Measurements from ENCODE around the gene LGALS7. TPM values are rescaled to one million over a fixed set of nuclear protein-coding genes. Genes with fewer than 3 reads are reported as not detected.
"Not testable (repeated sequence)": the region's sequence is repeated elsewhere in the genome, so short reads cannot be mapped to it uniquely, and the experiment has no call there.

Gene LGALS7
- total RNA-seq, 1 donor from 2014 or later = not detected

GRCh38 chr19:38759590-38760003 is 13.7 kb downstream of the LGALS7 start:
- no peak overlapping the region for H3K27ac ChIP-seq (ENCODE audit: low read depth, low read length)
- no peaks in the 10 kb centered on the region for H3K9me3 Mint-ChIP-seq (ENCODE audit: unreplicated experiment)
- no peaks in the 10 kb centered on the region for H4K20me1 ChIP-seq (ENCODE audit: insufficient read depth, low read length)
- no peaks in the 10 kb centered on the region for H3K79me2 ChIP-seq (ENCODE audit: insufficient read depth, low read length)
- H3K9me3 ChIP-seq (ENCODE audit: insufficient read depth, low read depth, low read length) = no peaks in the 10 kb centered on the region
- H3K4me1 ChIP-seq (ENCODE audit: insufficient read depth, low read length) = no peaks in the 10 kb centered on the region
- no peaks in the 10 kb centered on the region for H3K27me3 ChIP-seq (ENCODE audit: insufficient read depth, low read length)
- TF ChIP-seq CTCF (IDR thresholded peaks at IDR 0.05; ENCODE audit: insufficient read depth, low read depth, low read length) = no peak
- TF ChIP-seq EZH2 (IDR thresholded peaks at IDR 0.05; ENCODE audit: insufficient read depth, low read length) = no peak
- FAIRE-seq (no peak), DNase-seq (ENCODE audit: low read depth) (no peak)
- H3K27me3 Mint-ChIP-seq (ENCODE audit: low read depth, unreplicated experiment) = no peaks in the 10 kb centered on the region
- no peak overlapping the region for H3K9ac ChIP-seq (ENCODE audit: low read length)
- no peaks in the 10 kb centered on the region for H3K4me1 Mint-ChIP-seq (ENCODE audit: low read depth, unreplicated experiment)
- H3K27ac Mint-ChIP-seq (ENCODE audit: unreplicated experiment) = no peak overlapping the region
- H3K36me3 Mint-ChIP-seq (ENCODE audit: low read depth, unreplicated experiment) = peaks cover 2% of the 10 kb centered on the region
- H3K36me3 ChIP-seq (ENCODE audit: insufficient read depth, low read length) = no peaks in the 10 kb centered on the region
- H2AFZ ChIP-seq (ENCODE audit: low read depth, low read length) = no peak overlapping the region
- no peak overlapping the region for H3K4me3 ChIP-seq (ENCODE audit: insufficient read depth, low read depth, low read length)
- no peak overlapping the region for H3K4me3 Mint-ChIP-seq (ENCODE audit: unreplicated experiment)
- H3K4me2 ChIP-seq (ENCODE audit: low read length) = no peak overlapping the region

DNA sequence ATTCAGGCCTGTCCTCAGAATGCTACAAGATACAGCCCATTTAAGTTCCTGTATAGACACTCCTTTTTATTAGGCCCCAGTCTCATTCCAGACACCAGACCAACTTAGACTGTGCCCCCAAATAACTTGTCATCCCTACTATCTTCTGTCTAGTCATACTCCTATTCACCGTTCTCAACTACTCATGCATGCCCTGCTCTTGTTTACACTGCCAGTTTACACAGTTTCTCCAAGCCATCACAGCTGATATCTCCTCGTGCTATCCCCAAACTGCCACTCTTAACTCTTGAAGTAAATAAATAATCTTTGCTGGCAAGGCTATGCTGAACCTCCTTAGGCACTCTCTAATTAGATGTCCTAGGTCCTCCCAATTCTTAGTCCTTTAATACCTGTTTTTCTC is 19.1 kb downstream of the LGALS7 start:
- not testable (repeated sequence) for H3K9me3 Mint-ChIP-seq (ENCODE audit: unreplicated experiment); H4K20me1 ChIP-seq (ENCODE audit: insufficient read depth, low read length); H3K4me3 ChIP-seq (ENCODE audit: insufficient read depth, low read depth, low read length); H2AFZ ChIP-seq (ENCODE audit: low read depth, low read length); H3K9ac ChIP-seq (ENCODE audit: low read length); H3K4me2 ChIP-seq (ENCODE audit: low read length); H3K4me3 Mint-ChIP-seq (ENCODE audit: unreplicated experiment); H3K4me1 ChIP-seq (ENCODE audit: insufficient read depth, low read length); DNase-seq (ENCODE audit: low read depth); H3K79me2 ChIP-seq (ENCODE audit: insufficient read depth, low read length); H3K36me3 ChIP-seq (ENCODE audit: insufficient read depth, low read length); H3K27ac ChIP-seq (ENCODE audit: low read depth, low read length); H3K9me3 ChIP-seq (ENCODE audit: insufficient read depth, low read depth, low read length); FAIRE-seq; H3K27me3 ChIP-seq (ENCODE audit: insufficient read depth, low read length); H3K27ac Mint-ChIP-seq (ENCODE audit: unreplicated experiment); H3K4me1 Mint-ChIP-seq (ENCODE audit: low read depth, unreplicated experiment); H3K36me3 Mint-ChIP-seq (ENCODE audit: low read depth, unreplicated experiment)
- peaks cover 15% of the 10 kb centered on the region for H3K27me3 Mint-ChIP-seq (ENCODE audit: low read depth, unreplicated experiment)

DNA sequence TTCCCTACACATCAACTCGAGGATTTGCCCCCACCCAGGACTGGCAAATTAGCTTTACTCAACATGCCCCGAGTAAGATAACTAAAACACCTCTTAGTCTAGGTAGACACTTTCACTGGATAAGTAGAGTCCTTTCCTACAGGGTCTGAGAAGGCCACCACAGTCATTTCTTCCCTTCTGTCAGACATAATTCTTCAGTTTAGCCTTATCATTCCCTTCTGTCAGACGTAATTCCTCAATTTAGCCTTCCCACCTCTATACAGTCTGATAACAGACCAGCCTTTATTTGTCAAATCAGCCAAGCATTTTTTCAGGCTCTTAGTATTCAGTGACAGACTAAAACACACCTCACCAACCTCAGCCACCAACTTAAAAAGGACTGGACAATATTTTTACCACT is 19.5 kb downstream of the LGALS7 start:
- not testable (repeated sequence) for H3K9ac ChIP-seq (ENCODE audit: low read length); H3K9me3 ChIP-seq (ENCODE audit: insufficient read depth, low read depth, low read length); H3K4me1 ChIP-seq (ENCODE audit: insufficient read depth, low read length); H3K4me3 Mint-ChIP-seq (ENCODE audit: unreplicated experiment); FAIRE-seq; H3K79me2 ChIP-seq (ENCODE audit: insufficient read depth, low read length); H3K27ac Mint-ChIP-seq (ENCODE audit: unreplicated experiment); DNase-seq (ENCODE audit: low read depth); H2AFZ ChIP-seq (ENCODE audit: low read depth, low read length); H3K36me3 Mint-ChIP-seq (ENCODE audit: low read depth, unreplicated experiment); H3K27me3 ChIP-seq (ENCODE audit: insufficient read depth, low read length); H3K4me3 ChIP-seq (ENCODE audit: insufficient read depth, low read depth, low read length); H3K36me3 ChIP-seq (ENCODE audit: insufficient read depth, low read length); H3K4me1 Mint-ChIP-seq (ENCODE audit: low read depth, unreplicated experiment); H4K20me1 ChIP-seq (ENCODE audit: insufficient read depth, low read length); H3K27ac ChIP-seq (ENCODE audit: low read depth, low read length); H3K4me2 ChIP-seq (ENCODE audit: low read length); H3K9me3 Mint-ChIP-seq (ENCODE audit: unreplicated experiment)
- H3K27me3 Mint-ChIP-seq (ENCODE audit: low read depth, unreplicated experiment) = peaks cover 15% of the 10 kb centered on the region

DNA sequence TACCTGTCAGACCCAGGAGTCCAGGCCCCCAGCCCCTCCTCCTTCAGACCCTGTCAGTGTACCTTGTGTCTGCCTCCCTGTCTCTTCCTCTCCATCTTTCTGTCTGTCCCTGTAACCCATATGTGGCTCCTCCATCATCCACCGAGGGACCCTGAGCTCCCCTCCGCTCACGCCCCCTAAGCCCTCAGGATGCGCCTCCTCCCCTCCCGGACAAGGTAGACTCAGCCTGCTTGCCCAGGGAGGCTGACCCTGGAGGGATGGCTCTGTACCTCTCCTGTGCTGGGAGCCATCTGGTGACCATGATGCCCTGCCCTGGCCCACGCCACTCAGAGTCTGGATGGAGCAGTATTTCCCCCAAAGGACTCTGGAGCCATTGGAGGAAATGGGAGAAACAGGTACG is 28.0 kb downstream of the LGALS7 start:
- H3K27ac ChIP-seq (ENCODE audit: low read depth, low read length) = no peak overlapping the region
- H3K4me1 Mint-ChIP-seq (ENCODE audit: low read depth, unreplicated experiment) = no peaks in the 10 kb centered on the region
- H2AFZ ChIP-seq (ENCODE audit: low read depth, low read length) = no peak overlapping the region
- no peak for FAIRE-seq
- H3K27ac Mint-ChIP-seq (ENCODE audit: unreplicated experiment) = no peak overlapping the region
- no peak overlapping the region for H3K9ac ChIP-seq (ENCODE audit: low read length)
- H3K4me3 ChIP-seq (ENCODE audit: insufficient read depth, low read depth, low read length) = no peak overlapping the region
- no peaks in the 10 kb centered on the region for H3K79me2 ChIP-seq (ENCODE audit: insufficient read depth, low read length)
- TF ChIP-seq CTCF (IDR thresholded peaks at IDR 0.05; ENCODE audit: insufficient read depth, low read depth, low read length) = no peak
- no peak for TF ChIP-seq EZH2 (IDR thresholded peaks at IDR 0.05; ENCODE audit: insufficient read depth, low read length)
- H3K9me3 ChIP-seq (ENCODE audit: insufficient read depth, low read depth, low read length) = no peaks in the 10 kb centered on the region
- no peaks in the 10 kb centered on the region for H3K4me1 ChIP-seq (ENCODE audit: insufficient read depth, low read length)
- no peak for DNase-seq (ENCODE audit: low read depth)
- peaks cover 4% of the 10 kb centered on the region for H3K27me3 Mint-ChIP-seq (ENCODE audit: low read depth, unreplicated experiment)
- no peak overlapping the region for H3K4me2 ChIP-seq (ENCODE audit: low read length)
- H4K20me1 ChIP-seq (ENCODE audit: insufficient read depth, low read length) = no peaks in the 10 kb centered on the region
- no peaks in the 10 kb centered on the region for H3K36me3 Mint-ChIP-seq (ENCODE audit: low read depth, unreplicated experiment)
- no peak overlapping the region for H3K4me3 Mint-ChIP-seq (ENCODE audit: unreplicated experiment)
- H3K36me3 ChIP-seq (ENCODE audit: insufficient read depth, low read length) = no peaks in the 10 kb centered on the region
- H3K27me3 ChIP-seq (ENCODE audit: insufficient read depth, low read length) = no peaks in the 10 kb centered on the region
- no peaks in the 10 kb centered on the region for H3K9me3 Mint-ChIP-seq (ENCODE audit: unreplicated experiment)

Measured in astrocyte (in vitro differentiated cells and primary cell).